Glutamatergic neuron (in vitro differentiated cells): ENCODE data around the gene RARA. TPM values are rescaled to one million over a fixed set of nuclear protein-coding genes. Genes with fewer than 3 reads are reported as not detected.

Experiments
- DNase-seq: peaks from one replicate; pipeline ENCODE4 v3.0.0; 2022
- H3K27ac Mint-ChIP-seq: one replicate; pipeline ENCODE4 v1.8.0; 2020; ENCODE audit warnings: mild to moderate bottlenecking, mixed read lengths, inconsistent platforms; ENCODE audit not compliant: unreplicated experiment
- H3K27me3 Mint-ChIP-seq: one replicate; pipeline ENCODE4 v1.8.0; 2020; ENCODE audit warnings: mild to moderate bottlenecking, moderate library complexity, mixed read lengths, inconsistent platforms; ENCODE audit not compliant: unreplicated experiment
- H3K36me3 Mint-ChIP-seq: one replicate; pipeline ENCODE4 v1.8.0; 2020; ENCODE audit warnings: mild to moderate bottlenecking, mixed read lengths, inconsistent platforms; ENCODE audit not compliant: unreplicated experiment
- H3K4me1 Mint-ChIP-seq: one replicate; pipeline ENCODE4 v1.8.0; 2020; ENCODE audit warnings: mild to moderate bottlenecking, low read depth, mixed read lengths, inconsistent platforms; ENCODE audit not compliant: unreplicated experiment
- H3K4me3 Mint-ChIP-seq: one replicate; pipeline ENCODE4 v1.8.0; 2020; ENCODE audit warnings: mild to moderate bottlenecking, mixed read lengths, inconsistent platforms; ENCODE audit not compliant: unreplicated experiment
- H3K9me3 Mint-ChIP-seq: one replicate; pipeline ENCODE4 v1.8.0; 2020; ENCODE audit warnings: mild to moderate bottlenecking, moderate library complexity, mixed read lengths, inconsistent platforms; ENCODE audit not compliant: unreplicated experiment
- total RNA-seq: library from RNA; stranded (reverse); fragmentation: NEBNext Ultra II Directional; extraction: Animal tissue kit (Norgen Biotek cat#: 25700); gene quantifications from one replicate; pipeline ENCODE4 v1.2.1, GENCODE V29; 2021; ENCODE audit not compliant: unreplicated experiment
- TF ChIP-seq, protein P1 (sequence below): fragments of 200-600 bp; sonication (generic); IDR thresholded peaks from one replicate; pipeline ENCODE4 v1.5.0; 2021; ENCODE audit not compliant: partially characterized antibody, unreplicated experiment

Gene RARA
- total RNA-seq, 1 donor from 2014 or later: 26.2 TPM

- no peak for DNase-seq
- H3K27me3 Mint-ChIP-seq: peaks cover 11% of the 10 kb centered on the region
- peaks cover 6% of the 10 kb centered on the region for H3K4me1 Mint-ChIP-seq
- H3K36me3 Mint-ChIP-seq: no peaks in the 10 kb centered on the region
- TF ChIP-seq, protein P1, sequence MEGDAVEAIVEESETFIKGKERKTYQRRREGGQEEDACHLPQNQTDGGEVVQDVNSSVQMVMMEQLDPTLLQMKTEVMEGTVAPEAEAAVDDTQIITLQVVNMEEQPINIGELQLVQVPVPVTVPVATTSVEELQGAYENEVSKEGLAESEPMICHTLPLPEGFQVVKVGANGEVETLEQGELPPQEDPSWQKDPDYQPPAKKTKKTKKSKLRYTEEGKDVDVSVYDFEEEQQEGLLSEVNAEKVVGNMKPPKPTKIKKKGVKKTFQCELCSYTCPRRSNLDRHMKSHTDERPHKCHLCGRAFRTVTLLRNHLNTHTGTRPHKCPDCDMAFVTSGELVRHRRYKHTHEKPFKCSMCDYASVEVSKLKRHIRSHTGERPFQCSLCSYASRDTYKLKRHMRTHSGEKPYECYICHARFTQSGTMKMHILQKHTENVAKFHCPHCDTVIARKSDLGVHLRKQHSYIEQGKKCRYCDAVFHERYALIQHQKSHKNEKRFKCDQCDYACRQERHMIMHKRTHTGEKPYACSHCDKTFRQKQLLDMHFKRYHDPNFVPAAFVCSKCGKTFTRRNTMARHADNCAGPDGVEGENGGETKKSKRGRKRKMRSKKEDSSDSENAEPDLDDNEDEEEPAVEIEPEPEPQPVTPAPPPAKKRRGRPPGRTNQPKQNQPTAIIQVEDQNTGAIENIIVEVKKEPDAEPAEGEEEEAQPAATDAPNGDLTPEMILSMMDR: no peak
- H3K4me3 Mint-ChIP-seq: no peak overlapping the region
- H3K9me3 Mint-ChIP-seq: peaks cover 9% of the 10 kb centered on the region
- H3K27ac Mint-ChIP-seq: no peak overlapping the region
Observed at GRCh38 chr17:40360091-40360490, 51.1 kb downstream of the RARA start.

GRCh38 chr17:40361063-40361924, 52.3 kb downstream of the RARA start:
- Mint-ChIP-seq H3K4me1 (peaks cover 1% of the 10 kb centered on the region), H3K27me3 (peaks cover 9% of the 10 kb centered on the region), H3K9me3 (peaks cover 9% of the 10 kb centered on the region), H3K36me3 (no peaks in the 10 kb centered on the region), H3K27ac (no peak overlapping the region), H3K4me3 (peak overlapping the region; percentile 11)
- DNase-seq: no peak
- TF ChIP-seq, protein P1: no peak

DNA sequence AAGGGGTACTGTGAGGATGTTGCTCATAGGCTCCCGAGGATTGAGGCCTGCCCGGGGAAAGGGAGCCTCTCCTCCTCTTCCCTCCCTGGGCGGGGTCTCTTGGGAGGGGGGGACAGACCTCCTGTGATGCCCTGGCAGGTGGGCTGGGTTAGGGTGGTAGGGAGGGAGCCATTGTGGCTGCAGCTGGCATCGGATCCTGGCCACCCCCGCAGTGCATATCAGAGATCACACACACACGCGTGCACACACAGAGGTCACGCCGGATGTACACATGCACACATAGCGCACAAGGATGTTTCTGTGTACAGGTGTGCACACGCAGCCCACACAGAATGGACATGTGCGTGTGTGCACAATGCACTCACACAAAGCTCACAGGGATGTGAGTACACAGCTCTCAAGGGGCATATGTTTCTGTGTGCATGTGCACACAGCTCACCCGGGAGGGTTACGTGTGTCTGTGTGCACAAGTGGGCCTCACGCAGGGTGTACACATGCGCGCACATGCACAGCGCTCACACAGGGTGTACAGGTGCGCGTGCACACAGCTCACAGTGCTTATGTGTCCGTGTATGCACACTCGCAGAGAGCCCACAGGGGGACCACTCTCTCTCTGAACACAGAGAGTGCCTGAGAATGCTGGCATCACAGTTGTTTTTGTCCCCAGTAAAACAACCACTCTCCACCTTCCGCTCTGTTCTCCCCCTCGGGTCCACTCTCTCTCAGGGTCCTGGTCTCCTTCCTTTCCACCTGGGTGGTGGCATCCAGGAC, 53.1 kb downstream of the RARA start:
- no peaks in the 10 kb centered on the region for H3K36me3 Mint-ChIP-seq
- DNase-seq: no peak
- peak overlapping the region; percentile 57 for H3K4me3 Mint-ChIP-seq
- H3K27me3 Mint-ChIP-seq: peaks cover 9% of the 10 kb centered on the region
- H3K27ac Mint-ChIP-seq: no peak overlapping the region
- peaks cover 1% of the 10 kb centered on the region for H3K4me1 Mint-ChIP-seq
- TF ChIP-seq, protein P1: no peak
- peaks cover 9% of the 10 kb centered on the region for H3K9me3 Mint-ChIP-seq

DNA sequence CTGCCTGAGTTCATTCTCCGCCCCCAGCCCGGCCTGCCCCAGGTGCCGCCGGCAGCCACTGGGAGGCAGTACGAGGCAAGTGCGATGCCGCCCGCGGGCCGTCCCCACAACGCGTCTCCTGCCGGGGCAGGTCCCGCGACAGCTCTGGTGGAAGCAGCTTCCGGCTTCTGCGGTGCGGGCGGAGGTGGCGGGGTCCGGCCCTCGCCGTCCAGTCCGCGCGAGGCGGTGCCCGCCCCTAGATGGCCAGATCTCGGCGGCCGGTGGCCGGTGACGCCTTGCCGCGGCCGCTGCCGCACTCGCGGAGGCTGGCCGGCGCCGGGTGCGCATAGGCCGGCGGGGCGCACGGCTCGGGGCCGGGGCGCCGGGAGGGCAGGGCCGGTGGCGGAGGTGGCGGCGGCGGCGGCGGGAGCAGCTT, 53.7 kb downstream of the RARA start:
- Mint-ChIP-seq H3K27me3 (peaks cover 9% of the 10 kb centered on the region), H3K4me1 (peaks cover 1% of the 10 kb centered on the region), H3K36me3 (no peaks in the 10 kb centered on the region), H3K4me3 (peak overlapping the region; percentile 57), H3K9me3 (peaks cover 9% of the 10 kb centered on the region), H3K27ac (no peak overlapping the region)
- TF ChIP-seq, protein P1: no peak
- DNase-seq: peak; percentile 91
